ENCODE data around the gene EXOC6B. TPM values are rescaled to one million over a fixed set of nuclear protein-coding genes. Genes with fewer than 3 reads are reported as not detected.

EXOC6B gene
- total RNA-seq, 2 donors from 2014 or later = 21.3 to 28.8 TPM

GRCh38 chr2:72475246-72475645 is 350.6 kb downstream of the EXOC6B start:
- Histone ChIP-seq H3K27me3 (no peaks in the 10 kb centered on the region), H3K9me3 (no peaks in the 10 kb centered on the region), H3K4me3 (no peak overlapping the region), H3K36me3 (no peaks in the 10 kb centered on the region), H3K4me1 (no peaks in the 10 kb centered on the region), H3K27ac (no peak overlapping the region), H3K9ac (ENCODE audit: low read depth in 2 of 2, low read length in 2 of 2) (no peak overlapping the region)
- no peak for TF ChIP-seq CTCF (IDR thresholded peaks at IDR 0.05)
- DNase-seq = no peak
- intact Hi-C loops (cut with DNase I) = no loop called here

GRCh38 chr2:72457801-72458516 is 367.9 kb downstream of the EXOC6B start:
- Histone ChIP-seq H3K27ac (no peak overlapping the region), H3K36me3 (no peaks in the 10 kb centered on the region), H3K9me3 (no peaks in the 10 kb centered on the region), H3K9ac (ENCODE audit: low read depth in 2 of 2, low read length in 2 of 2) (no peak overlapping the region), H3K4me3 (no peak overlapping the region), H3K27me3 (no peaks in the 10 kb centered on the region), H3K4me1 (no peaks in the 10 kb centered on the region)
- intact Hi-C loops (cut with DNase I) = no loop called here
- no peak for DNase-seq
- no peak for TF ChIP-seq CTCF (IDR thresholded peaks at IDR 0.05)

- no peaks in the 10 kb centered on the region for H3K9me3 ChIP-seq
- no peak overlapping the region for H3K9ac ChIP-seq (ENCODE audit: low read depth in 2 of 2, low read length in 2 of 2)
- no peak overlapping the region for H3K4me3 ChIP-seq
- no peak for TF ChIP-seq CTCF (IDR thresholded peaks at IDR 0.05)
- H3K27ac ChIP-seq = no peak overlapping the region
- H3K4me1 ChIP-seq = no peaks in the 10 kb centered on the region
- H3K36me3 ChIP-seq = no peaks in the 10 kb centered on the region
- intact Hi-C loops (cut with DNase I) = no loop called here
- no peak for DNase-seq
- H3K27me3 ChIP-seq = no peaks in the 10 kb centered on the region
Observed at GRCh38 chr2:72454189-72454588, 371.6 kb downstream of the EXOC6B start.

DNA sequence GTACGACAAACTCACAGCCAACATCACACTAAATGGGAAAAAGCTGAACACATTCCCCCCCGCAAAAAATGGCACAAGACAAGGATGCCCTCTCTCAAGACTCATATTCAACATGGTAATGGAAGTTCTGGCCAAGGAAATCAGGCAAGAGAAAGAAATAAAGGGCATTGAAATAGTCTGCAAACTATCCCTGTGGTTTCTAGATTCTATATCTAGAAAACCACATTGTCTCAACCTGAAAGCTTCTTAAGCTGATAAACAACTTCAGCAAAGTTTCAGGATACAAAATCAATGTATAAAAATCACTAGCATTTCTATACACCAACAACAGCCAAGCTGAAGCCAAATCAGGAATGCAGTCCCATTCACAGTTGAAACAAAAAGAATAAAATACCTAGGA is 383.6 kb downstream of the EXOC6B start:
- Histone ChIP-seq H3K4me3 (no peak overlapping the region), H3K9ac (ENCODE audit: low read depth in 2 of 2, low read length in 2 of 2) (no peak overlapping the region), H3K36me3 (no peaks in the 10 kb centered on the region), H3K27ac (no peak overlapping the region), H3K4me1 (no peaks in the 10 kb centered on the region), H3K27me3 (no peaks in the 10 kb centered on the region), H3K9me3 (no peaks in the 10 kb centered on the region)
- intact Hi-C loops (cut with DNase I) = no loop called here
- TF ChIP-seq CTCF (IDR thresholded peaks at IDR 0.05) = no peak
- no peak for DNase-seq

- Histone ChIP-seq H3K9me3 (no peaks in the 10 kb centered on the region), H3K9ac (ENCODE audit: low read depth in 2 of 2, low read length in 2 of 2) (no peak overlapping the region), H3K27me3 (no peaks in the 10 kb centered on the region), H3K4me1 (no peaks in the 10 kb centered on the region), H3K27ac (no peak overlapping the region), H3K36me3 (no peaks in the 10 kb centered on the region), H3K4me3 (no peak overlapping the region)
- intact Hi-C loops (cut with DNase I) = no loop called here
- no peak for DNase-seq
- no peak for TF ChIP-seq CTCF (IDR thresholded peaks at IDR 0.05)
Observed at GRCh38 chr2:72439892-72440291, 385.9 kb downstream of the EXOC6B start.
